NCI-H510A treated with DMSO at 0.1 percent for 48 hours (cell line): ENCODE measurements around the gene ARHGEF5.
"Not testable (repeated sequence)": the region's sequence is repeated elsewhere in the genome, so short reads cannot be mapped to it uniquely, and the experiment has no call there.

ENCODE experiments used
- DNase-seq: peaks from one replicate; lab custom pipeline; 2025; lab: John Stamatoyannopoulos, UW

ARHGEF5 gene

DNA sequence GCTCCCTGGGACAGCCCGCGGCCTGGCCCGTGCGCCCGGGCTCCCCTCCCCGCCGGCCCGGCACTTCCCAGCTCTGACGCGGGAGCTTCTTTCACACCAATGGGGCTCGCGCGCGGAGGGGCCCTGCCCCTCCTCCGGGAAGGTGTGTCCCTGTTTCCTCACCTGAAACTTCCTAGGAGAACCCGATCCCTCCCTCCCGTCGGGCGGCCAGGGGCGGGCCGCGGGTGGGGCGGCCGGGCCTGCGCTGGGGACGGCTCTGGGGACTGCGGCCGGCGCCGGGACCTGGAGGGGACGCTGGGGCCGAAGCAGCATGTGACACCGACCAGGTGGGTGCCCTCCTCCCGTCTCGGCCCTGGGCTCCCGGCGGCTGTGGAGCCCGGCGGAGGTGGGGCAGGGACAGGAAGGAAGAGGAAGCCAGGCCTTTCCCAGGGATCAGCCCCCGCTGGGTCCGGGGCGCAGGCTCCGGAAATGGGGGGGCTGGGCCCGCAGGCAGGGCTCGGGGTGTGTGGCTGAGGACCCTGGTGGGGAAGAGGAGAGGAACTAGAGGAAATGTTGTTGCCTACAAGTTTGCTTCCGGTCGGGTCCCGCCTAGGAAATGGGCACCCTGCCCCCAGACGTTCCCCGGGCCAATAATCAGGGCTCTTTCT lies at the start of gene ARHGEF5:
Gene ARHGEF5, plus strand, starts transcription at position 227 of the 647 bp plus-strand sequence. CDS start 7,268 bp downstream, outside the sequence.
- not testable (repeated sequence) for DNase-seq

DNA sequence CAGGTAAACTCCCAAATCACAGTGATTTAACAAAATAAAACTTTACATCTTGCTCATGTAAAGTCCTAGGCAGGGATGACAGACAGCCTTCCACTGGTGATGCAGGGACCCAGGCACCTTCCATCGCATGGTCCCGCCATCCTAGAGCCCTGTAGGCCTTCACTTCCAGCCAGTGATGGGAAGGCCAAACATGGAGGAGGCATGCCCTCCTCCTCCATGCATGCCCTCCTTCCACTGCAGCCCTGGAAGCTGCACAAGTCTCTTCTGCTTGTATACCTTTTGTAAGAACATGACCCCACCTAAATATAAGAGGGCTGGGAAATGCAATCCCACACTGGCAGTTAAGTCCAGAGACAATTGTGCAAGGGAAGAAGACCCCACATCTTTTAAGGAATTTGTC lies 45.5 kb upstream of the ARHGEF5 start:
- not testable (repeated sequence) for DNase-seq

DNA sequence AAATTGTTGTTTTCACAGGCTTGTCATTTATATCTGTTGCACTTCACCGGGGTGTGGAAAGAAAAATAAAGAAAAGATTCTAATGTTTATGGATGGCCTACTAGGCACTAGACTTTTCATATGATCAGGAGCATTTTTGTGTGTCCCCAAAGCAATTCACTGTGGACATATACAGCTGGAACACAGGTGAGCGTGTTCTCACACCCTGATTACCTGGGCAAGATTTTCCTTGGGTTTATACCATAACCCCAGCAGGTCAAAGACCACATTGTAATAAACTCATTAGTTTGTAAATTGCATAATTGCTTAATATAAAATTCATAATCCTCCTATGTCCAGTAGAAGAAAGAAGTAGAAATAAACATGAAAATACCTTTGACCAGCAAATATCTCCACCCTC lies 44.0 kb upstream of the ARHGEF5 start:
- DNase-seq, result not testable (repeated sequence)

DNA sequence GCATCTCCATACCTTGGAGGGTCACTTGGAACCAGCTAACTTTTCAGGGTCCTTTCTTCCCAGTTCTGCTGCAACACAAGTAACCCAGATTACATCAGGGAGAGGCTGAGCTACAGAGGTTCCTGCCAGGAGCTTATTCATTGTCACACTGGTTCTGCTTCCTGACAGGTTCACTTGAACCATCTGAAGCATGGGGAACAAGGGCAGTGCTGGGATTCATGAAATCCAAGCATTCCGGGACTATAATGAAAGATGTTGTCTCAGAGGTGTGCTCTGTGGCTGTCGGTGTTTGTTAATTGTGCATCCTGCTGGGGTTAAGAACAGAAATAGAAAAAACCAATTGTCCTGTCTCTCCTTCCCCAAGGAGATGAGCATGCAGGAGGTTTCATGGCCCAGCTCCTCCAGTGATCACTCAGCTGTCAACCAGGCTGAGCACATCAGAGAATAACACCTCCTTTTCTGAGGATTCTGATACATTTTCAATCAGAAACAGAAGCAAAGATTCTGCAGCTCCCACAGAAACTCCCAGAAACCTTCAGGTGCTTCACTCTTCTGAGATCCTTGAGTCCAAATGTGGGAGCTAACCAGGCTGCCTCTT lies 43.2 kb upstream of the ARHGEF5 start, which contains the start of gene OR2A1:
Gene OR2A1, plus strand, starts transcription at position 548 of the 598 bp plus-strand sequence. CDS start 5,706 bp downstream, outside the sequence.
- DNase-seq, result not testable (repeated sequence)

DNA sequence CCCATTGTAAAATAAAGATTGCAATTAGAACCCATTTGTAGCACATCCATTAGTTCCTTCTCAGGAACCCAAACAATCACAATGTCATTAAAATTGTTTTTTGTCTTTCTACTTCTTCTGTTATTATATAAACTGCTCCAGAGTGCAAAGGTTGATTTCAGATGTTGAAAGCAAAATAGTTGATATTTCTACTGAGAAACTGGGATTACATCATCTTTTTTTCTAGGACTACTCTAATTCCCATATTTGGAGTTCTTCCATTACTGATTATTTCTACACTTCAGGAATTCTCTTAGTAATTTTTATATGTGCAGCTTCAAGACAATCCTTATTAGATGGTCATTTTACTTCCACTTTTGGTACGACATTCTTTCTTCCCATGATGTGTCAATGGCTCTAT lies 37.7 kb upstream of the ARHGEF5 start:
- not testable (repeated sequence) for DNase-seq

DNA sequence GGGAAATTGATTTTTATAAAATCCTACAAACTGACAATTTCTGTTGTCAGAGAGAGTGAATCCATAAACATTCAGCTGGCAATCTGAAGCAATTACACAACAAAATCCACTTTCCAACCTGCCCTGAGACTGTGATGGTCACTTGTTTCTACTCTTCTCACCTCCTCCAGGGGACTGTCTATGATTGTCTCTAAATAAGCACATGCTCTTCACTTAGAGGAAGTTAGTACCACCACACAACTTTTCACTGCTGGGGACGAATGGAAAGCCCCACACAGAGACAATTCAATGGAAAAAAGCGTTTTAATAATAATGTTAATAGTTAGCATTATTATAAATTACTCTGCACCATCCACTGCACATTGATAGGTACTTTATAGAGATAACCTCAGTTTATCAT lies 35.7 kb upstream of the ARHGEF5 start:
- DNase-seq, result not testable (repeated sequence)

DNA sequence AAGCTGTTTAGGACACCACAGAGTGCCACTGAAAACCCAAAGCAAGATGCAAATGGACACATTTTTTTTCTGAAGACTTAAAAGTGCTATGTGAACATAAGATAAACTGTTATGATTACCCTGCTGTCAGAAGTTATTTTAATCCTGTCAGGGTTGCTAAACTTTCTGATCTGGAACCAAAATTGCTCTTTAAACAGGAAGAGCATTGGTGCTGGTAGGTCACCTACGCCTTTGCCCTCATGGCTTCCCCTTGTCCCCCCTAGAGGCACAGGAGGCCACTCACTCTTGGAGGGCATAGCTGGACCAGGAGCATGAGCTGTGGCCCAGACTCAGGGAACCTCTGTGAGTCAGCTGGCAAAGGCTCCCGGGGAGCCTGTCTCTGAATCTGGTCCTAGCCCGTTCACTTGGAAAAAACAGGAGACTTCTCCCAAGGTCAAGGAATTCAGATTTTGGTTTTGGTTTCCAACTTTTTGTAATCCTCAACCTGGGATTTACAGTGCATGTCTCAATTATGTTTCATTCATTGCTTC lies 33.5 kb upstream of the ARHGEF5 start:
- DNase-seq, result not testable (repeated sequence)

DNA sequence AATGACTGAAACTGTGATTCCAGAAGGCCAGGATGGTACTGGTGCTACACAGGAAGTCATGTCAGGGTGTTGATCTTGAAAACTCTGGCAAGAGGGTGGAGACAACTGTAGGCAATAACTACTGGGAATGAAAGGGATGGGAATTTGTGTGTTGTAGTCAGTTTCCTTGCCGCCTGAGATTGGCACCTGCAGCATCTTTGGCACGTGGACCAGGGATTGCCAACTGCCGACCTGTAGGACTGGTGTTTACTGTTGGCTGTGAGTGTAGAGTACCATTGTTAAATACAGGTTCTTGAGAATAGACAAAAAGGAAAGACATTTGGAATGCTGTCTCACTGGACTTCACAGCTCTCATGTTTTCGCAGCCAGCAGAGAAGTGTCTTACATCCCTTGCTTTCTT lies 31.8 kb upstream of the ARHGEF5 start:
- not testable (repeated sequence) for DNase-seq

DNA sequence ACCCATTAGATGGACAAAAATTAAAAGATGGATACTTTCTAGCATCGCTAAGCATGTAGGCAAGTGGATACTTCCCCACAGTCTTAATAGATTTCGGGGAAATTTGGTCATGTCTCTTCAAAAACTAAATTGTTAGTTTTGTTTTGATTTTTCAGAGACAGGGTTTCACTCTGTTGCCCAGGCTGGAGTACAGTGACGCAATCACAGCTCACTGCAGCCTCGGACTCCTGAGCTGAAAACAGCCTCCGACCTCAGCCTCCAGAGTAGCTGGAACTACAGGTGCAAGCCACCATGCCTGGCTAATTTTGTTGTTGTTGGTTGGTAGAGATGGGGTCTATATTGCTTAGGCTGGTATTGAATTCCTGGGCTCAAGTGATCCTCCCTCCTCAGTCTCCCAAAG lies 29.3 kb upstream of the ARHGEF5 start:
- DNase-seq, result not testable (repeated sequence)

DNA sequence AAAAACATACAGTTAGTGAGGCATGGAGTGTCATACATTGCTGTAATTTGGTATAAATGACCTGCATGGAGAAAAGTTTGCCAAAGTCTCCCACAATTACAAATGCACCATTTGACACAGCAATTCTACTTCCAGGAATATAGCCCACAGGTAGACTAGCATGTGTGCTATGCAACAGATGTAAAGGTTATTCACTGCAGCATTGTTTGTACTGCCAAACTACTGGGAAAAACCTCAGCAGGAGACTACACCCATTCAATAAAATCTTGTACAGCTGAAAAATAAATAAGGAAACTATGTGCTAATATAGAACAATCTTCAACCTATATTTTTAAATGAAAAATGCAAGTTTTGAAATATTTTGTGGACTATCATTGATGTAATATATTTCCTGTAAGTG lies 25.2 kb upstream of the ARHGEF5 start:
- DNase-seq, result not testable (repeated sequence)

DNA sequence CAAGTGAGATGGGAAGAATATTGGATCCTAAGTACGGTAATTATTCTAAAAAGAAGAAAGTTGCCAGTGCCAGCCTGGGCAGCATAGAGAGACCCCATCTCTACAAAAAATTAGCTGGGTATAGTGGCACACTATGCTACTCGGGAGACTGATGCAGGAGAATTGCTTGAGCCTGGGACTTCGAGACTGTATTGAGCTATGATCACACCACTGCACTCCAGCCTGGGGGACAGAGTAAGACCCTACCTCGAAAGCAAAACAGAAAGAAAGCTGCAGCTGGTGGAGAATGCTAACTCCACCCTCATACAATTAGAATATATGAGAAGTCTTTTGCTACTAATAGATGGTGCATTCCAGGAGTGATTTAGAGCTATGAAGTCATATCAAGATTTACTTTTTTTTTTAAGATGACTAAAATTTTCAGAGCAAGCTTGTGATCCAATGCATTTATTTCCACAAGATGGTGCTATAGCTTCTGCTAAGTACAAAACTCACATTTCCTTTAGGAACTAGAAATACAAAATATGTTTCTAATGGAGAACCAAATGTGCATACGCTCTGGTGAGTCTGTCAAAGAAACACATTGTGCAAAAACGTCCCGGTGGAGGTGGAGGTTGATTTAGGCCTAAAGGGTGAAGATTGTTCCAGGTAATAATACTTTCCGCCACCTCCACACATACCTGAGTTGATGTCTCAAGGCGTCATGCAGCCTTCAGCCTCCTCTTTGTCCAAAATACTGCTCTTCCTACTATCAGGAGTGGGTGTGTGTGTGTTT lies 23.8 kb upstream of the ARHGEF5 start:
- not testable (repeated sequence) for DNase-seq

DNA sequence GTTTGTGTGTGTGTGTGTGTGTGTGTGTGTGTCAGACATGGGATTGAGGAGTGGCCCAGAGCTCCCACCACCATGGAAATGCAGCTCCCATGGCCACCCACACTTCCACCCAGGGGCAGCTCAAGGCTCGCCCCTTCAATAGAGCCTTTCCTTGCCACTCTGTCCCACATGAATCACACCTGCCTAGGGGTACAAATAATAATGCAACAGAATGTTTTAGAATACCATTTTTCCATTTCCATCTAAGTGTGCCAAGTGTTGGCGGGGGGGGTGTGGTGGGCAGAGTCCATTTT lies 23.3 kb upstream of the ARHGEF5 start:
- DNase-seq, result not testable (repeated sequence)

DNA sequence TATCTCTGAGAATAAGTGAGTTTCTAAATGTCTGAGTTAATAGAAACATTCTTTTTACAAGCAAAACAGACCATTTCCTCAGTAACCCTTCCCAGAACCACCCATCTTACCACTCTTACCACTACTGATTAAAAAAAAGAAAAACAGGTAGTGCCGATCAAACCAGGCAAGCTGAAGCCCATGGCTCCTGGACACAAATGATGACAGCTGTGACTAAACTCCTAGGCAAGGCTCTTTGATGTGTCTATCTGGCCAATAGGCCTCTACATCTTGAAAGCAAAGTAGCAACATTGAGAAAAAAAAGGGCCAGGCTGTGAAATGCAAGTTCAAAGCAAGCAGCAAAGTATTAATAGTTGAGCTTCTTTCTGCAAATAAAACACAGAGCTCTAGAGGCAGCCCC lies 6.6 kb upstream of the ARHGEF5 start:
- DNase-seq, result not testable (repeated sequence)

DNA sequence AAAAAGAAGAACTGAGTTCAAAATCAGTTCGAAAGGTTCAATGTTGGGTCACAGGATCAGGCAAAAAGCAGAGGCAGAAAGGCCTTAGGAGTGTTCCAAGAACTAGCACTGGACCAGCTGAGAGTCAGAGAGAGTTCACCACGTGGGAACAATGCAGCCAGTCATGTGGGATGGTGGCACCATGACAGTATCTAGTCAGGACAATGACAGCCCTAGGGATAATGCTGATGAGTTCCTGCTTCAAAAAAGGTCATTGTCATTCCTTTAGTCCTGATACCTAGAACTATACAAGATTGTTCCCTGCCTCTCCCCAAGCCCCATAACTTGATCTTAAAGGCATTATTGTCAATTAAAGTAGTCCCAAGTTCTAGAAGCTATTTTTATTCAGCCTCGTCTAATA lies 3.5 kb upstream of the ARHGEF5 start:
- not testable (repeated sequence) for DNase-seq

DNA sequence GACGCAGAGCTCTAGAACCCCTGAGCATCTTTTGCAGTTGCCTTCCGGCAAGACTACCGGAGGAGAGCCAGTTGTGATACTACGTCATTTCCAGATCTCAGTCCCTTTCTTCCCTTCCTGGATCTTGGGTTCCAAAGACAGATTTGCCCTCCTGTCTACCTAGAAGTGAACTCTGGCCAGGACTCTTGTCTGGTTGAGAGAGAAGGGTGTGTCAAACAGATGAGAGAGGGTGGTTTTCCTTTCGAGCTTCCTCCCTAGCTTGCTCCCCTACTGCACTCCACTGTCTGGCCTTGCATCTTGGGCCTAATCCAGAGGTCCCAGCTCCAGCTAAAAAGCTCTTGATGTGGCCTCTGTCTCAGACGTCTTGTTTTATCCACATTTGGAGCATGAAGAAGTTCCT lies 983 bp downstream of the ARHGEF5 start:
- DNase-seq, result not testable (repeated sequence)

DNA sequence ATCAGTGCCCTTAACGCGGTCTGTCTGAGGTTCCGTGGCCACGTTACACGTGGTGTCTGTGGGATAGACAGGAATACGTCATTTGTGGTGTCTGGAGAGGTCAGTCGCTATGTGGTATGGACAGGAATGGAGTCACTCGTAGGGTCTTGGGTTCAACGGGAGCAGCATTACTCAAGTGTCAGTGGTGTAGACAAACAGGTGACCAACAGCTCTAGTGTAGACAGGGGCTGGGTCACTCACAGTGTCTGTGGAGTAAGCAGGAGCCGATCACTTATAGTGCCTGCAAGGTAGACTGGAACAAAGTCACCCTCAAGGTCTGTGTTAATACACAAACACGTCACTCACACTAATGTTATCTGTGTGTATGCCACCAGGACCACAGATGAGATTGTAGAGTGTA lies 1.7 kb downstream of the ARHGEF5 start:
- DNase-seq, result not testable (repeated sequence)

DNA sequence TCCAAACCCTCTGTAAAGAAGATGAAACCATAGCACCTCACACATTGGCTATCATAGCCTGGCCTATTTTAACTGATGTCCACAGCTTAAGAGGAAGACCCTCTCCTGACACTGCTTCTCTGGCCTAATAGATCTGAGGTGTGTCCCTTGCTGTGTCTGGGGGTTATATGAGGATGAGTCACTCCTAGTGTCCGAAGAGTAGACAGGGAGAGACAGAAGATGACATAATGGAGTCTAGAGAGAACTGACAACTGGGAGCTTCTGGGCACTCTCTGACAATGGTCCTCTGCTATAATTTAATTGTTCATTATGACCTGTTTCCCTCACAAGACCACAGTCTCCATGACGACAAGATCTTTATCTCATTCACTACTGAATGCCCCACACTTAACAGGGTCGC lies 6.9 kb downstream of the ARHGEF5 start:
- not testable (repeated sequence) for DNase-seq

DNA sequence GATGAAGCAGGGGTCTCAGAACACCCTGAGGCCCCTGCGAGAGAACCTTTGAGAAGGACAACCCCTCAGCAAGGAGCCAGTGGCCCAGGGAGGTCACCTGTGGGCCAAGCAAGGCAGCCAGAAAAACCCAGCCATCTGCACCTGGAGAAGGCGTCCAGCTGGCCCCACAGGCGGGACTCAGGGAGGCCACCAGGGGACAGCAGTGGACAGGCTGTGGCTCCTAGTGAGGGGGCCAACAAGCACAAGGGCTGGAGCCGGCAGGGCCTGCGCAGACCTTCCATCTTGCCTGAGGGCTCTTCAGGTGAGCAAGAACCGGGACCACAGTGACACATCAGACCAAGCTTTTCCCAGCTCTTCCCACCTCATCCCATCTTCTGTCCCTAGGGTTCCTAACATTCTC lies 10.3 kb downstream of the ARHGEF5 start:
- not testable (repeated sequence) for DNase-seq

DNA sequence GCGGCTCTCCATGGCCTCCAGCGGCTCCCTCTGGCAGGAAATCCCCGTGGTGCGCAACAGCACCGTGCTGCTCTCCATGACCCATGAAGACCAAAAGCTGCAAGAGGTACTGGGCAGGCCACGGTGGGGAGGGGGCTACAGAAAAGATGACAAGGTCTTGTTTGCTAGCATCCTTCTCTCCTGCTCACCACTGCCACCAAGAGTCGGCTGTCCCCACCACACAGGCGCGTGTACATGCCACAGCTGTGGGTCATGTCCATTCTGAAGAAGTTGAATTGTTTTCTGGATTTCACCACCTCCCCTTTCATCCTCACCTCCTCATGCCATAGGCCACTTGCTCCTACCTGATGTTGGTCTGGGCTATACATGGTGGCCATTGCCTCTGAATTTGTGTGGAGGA lies 12.0 kb downstream of the ARHGEF5 start:
- not testable (repeated sequence) for DNase-seq

DNA sequence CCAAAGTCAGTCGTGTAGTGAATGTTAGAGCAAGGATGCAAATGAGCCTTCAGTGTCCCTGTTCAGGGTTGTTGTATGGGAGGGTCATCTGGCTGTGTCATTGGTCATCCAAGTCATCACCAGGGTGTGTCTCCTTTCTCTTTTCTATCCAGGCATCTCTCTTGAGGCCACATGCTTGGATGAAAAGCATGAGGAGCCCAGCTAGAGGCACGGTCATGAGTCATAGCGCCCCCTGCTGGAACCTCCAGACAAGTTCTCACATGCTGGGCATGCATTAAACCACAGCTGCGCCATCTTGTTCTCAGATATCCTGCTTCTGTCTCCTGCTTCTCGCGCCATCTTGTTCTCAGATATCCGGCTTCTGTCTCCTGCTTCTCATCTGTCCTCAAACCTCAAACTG lies 14.0 kb downstream of the ARHGEF5 start:
- DNase-seq, result not testable (repeated sequence)

DNA sequence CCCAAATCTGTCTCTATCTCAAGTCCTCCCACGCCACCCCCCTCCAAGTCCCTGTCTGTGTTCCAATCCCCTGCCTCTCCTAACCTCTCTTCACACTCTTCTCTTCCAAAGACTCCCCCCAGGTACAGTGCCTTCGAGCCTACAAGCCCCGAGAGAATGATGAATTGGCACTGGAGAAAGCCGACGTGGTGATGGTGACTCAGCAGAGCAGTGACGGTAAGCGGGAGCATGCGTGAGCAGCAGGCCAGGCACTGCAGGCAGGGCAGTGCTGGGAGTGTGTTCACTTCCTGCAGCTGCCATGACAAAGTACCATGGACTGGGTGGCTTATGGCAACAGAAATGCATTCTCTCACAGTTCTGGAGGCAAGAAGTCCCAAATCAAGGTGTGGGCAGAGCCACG lies 23.4 kb downstream of the ARHGEF5 start:
- DNase-seq, result no peak

DNA sequence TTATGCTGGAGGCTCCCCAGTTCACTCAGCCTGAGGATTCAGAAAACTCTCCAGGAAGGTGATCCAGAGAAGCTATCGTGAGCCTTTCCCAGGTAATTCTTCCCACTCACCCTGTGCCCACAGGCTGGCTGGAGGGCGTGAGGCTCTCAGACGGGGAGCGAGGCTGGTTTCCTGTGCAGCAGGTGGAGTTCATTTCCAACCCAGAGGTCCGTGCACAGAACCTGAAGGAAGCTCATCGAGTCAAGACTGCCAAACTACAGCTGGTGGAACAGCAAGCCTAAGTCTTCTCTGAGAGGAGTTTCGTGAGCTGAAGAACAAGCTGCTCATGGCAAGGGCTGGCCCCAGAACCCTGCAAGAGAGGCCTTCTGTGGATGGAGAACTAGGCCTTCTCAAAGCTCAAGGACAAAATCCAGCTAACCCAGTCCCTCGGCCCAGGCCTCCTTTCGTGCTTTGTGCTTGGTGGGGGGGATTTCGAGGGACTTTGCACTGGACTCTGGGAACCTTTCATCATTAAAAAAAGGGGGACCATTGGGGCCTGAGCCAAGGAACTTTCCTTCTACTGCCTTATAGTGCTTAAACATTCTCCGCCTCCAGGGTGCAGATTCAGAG lies 24.7 kb downstream of the ARHGEF5 start:
- no peak for DNase-seq
